ENCODE results near the gene MS4A15.
"Not testable (repeated sequence)": the region's sequence is repeated elsewhere in the genome, so short reads cannot be mapped to it uniquely, and the experiment has no call there.

MS4A15 gene, protein sequence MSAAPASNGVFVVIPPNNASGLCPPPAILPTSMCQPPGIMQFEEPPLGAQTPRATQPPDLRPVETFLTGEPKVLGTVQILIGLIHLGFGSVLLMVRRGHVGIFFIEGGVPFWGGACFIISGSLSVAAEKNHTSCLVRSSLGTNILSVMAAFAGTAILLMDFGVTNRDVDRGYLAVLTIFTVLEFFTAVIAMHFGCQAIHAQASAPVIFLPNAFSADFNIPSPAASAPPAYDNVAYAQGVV

DNA sequence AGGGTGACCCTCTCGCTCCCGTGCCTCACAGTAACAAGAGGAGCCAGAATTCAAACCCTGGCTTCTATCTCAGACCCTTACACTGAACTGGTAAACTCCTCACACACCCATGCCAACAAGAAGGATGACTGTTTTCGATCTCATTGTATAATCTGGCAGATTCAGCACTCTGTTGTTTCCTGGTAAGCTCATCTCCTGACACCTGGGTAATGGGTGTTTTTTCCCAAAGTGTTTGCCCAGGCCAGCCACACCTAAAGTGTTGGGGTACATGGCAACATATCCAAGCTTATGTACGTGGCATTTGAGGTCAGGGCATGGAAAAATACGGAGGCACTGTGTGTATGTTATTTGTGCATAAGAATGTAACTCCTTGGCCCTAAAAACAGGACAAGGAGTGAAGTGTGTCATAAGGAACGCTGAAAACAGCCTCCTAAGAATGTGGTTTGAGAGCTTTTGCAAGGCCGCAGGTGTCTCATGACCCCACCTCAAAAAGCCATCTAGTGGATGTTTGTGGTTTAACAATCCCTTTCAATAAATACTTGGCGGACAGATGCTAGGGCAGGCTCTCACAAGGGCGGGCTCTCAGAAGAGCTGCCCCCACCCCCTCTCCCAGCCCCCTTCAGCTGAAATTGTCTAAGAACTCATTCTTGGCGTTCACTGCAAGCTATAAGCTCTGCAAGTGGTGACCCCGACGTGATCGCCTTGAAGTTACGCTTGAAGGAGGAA is at the start of gene MS4A15:
MS4A15 (plus strand) TSS at position 561 of the 726 bp plus-strand sequence. CDS start 6,867 bp downstream, outside the sequence.
- no peak within 1 kb of the TSS for H3K4me3 ChIP-seq (ENCODE audit: low read depth in 1 of 2, low read length in 2 of 2)
- peaks cover 0 to 4% of the 10 kb centered on the region in 2 donors for H3K27me3 ChIP-seq (ENCODE audit: control insufficient read depth in 1 of 2, insufficient read depth in 2 of 2, low read length in 2 of 2)
- H3K36me3 ChIP-seq (ENCODE audit: insufficient read depth, low read length), result no peaks in the 10 kb centered on the region
- H3K4me1 ChIP-seq (ENCODE audit: insufficient read depth, low read length), result no peaks in the 10 kb centered on the region
- H3K27ac ChIP-seq (ENCODE audit: low read depth, low read length), result no peak within 1 kb of the TSS
- H3K9me3 ChIP-seq (ENCODE audit: low read length), result no peaks in the 10 kb centered on the region
- H3K9ac ChIP-seq (ENCODE audit: low read length), result no peak within 1 kb of the TSS

DNA sequence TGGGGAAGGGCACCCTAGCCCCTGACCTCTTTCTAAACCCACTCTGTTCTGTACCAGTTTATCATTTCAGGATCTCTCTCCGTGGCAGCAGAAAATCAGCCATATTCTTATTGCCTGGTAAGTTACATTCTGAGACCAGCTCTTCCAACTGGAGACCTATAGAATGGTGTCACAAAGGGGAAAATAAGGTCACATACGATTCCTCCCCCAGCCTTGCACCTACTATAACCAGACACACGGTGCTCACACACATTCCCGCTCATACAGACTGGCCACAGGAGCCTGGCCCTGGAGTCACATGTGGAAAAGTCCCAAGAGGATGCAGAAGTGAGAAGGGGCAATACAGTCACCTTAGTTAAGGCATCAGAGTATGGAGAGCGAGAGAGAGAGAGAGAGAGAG is 49.7 kb upstream of the MS4A15 start:
- Histone ChIP-seq H3K36me3 (ENCODE audit: insufficient read depth, low read length) (no peaks in the 10 kb centered on the region), H3K4me1 (ENCODE audit: insufficient read depth, low read length) (no peaks in the 10 kb centered on the region)

DNA sequence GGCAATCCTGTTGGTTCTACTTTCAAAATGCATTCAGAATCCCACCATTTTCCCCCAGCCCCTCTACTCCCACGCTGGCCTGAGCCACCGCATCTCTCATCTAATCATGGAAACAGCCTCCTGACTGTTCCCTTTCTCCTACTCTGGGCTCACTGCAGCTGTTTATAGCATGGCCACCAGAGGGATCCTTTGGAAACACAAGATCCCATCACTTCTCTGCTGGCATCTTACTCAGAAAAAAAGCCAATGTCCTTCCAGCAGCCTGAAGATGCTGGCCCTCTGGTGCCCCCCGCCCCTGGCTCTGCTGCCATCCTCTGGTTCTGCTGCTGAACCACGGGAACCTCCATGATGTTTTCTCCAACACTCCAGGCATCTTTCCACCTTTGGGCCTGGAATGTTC is 46.2 kb upstream of the MS4A15 start:
- Histone ChIP-seq H3K9me3 (ENCODE audit: low read length) (no peaks in the 10 kb centered on the region), H3K4me1 (ENCODE audit: insufficient read depth, low read length) (no peaks in the 10 kb centered on the region), H3K4me3 (ENCODE audit: low read depth in 1 of 2, low read length in 2 of 2) (no peak overlapping the region), H3K27me3 (ENCODE audit: control insufficient read depth in 1 of 2, insufficient read depth in 2 of 2, low read length in 2 of 2) (no peaks in the 10 kb centered on the region), H3K36me3 (ENCODE audit: insufficient read depth, low read length) (no peaks in the 10 kb centered on the region), H3K27ac (ENCODE audit: low read depth, low read length) (no peak overlapping the region), H3K9ac (ENCODE audit: low read length) (no peak overlapping the region)

More for the DNA sequence above, 49.7 kb upstream of the MS4A15 start:
- Histone ChIP-seq H3K9ac (ENCODE audit: low read length) (no peak overlapping the region), H3K27ac (ENCODE audit: low read depth, low read length) (no peak overlapping the region), H3K27me3 (ENCODE audit: control insufficient read depth in 1 of 2, insufficient read depth in 2 of 2, low read length in 2 of 2) (no peaks in the 10 kb centered on the region), H3K4me3 (ENCODE audit: low read depth in 1 of 2, low read length in 2 of 2) (no peak overlapping the region), H3K9me3 (ENCODE audit: low read length) (no peaks in the 10 kb centered on the region)

DNA sequence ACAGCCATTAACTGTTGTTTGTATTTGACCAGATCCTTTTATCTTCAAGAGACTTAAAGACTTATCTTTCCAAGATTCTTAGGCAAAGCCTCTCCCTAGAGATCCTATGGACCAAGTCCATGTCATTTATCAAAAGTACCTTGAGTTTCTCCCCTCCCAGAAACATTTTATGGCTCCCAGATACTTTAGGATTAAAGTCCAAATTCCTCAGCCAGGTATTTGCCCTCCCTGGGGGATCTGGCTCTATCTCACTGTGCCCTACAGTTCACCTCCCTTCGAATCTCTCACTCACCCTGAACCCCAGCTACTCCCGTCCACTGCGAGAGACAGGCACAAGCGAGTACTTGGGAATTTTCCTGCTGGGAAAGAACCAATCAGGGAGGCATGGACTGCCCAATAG is 45.4 kb upstream of the MS4A15 start:
- H3K27me3 ChIP-seq (ENCODE audit: control insufficient read depth in 1 of 2, insufficient read depth in 2 of 2, low read length in 2 of 2), result no peaks in the 10 kb centered on the region
- no peak overlapping the region for H3K9ac ChIP-seq (ENCODE audit: low read length)
- no peak overlapping the region for H3K4me3 ChIP-seq (ENCODE audit: low read depth in 1 of 2, low read length in 2 of 2)
- H3K36me3 ChIP-seq (ENCODE audit: insufficient read depth, low read length), result no peaks in the 10 kb centered on the region
- no peaks in the 10 kb centered on the region for H3K4me1 ChIP-seq (ENCODE audit: insufficient read depth, low read length)
- no peak overlapping the region for H3K27ac ChIP-seq (ENCODE audit: low read depth, low read length)
- no peaks in the 10 kb centered on the region for H3K9me3 ChIP-seq (ENCODE audit: low read length)

DNA sequence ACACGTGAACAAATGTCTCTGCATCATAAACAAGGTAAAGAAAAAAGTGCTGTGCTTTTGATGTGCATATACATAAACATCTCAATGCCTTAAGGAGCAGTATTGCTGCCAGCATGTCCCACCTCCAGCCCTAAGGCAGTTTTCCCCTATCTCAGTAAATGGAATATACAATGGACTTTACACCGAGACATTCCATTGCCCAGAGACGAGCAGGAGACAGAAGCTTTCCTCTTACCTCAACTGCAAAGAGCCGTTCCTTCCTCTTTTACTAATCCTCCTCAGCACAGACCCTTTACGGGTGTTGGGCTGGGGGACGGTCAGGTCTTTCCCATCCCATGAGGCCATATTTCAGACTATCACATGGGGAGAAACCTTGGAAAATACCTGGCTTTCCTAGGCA is 43.2 kb upstream of the MS4A15 start:
- H3K9ac ChIP-seq (ENCODE audit: low read length); H3K27ac ChIP-seq (ENCODE audit: low read depth, low read length); H3K9me3 ChIP-seq (ENCODE audit: low read length); H3K4me1 ChIP-seq (ENCODE audit: insufficient read depth, low read length); H3K4me3 ChIP-seq (ENCODE audit: low read depth in 1 of 2, low read length in 2 of 2); H3K27me3 ChIP-seq (ENCODE audit: control insufficient read depth in 1 of 2, insufficient read depth in 2 of 2, low read length in 2 of 2); H3K36me3 ChIP-seq (ENCODE audit: insufficient read depth, low read length): not testable (repeated sequence)

DNA sequence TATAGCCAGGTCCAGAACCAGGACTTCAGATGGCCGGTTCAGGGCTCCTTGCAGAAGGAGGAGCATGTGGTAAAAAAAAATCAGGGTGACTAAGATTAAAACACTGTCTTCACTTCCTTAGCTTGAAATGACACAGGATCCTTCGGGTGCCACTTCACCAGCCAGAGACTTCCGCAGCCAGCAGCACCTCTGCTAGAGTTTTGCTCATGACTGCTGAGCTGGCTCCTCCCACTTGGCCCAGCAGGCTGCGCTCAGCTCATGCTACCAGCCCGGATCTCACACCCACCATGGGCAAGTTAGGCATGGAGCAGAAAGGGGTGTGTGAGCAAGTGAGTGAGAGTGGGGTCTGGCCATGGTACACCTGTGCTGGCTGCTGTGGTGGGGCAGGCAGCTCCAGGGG is 38.7 kb upstream of the MS4A15 start:
- no peaks in the 10 kb centered on the region for H3K9me3 ChIP-seq (ENCODE audit: low read length)
- H3K27me3 ChIP-seq (ENCODE audit: control insufficient read depth in 1 of 2, insufficient read depth in 2 of 2, low read length in 2 of 2), result no peaks in the 10 kb centered on the region
- H3K9ac ChIP-seq (ENCODE audit: low read length), result no peak overlapping the region
- H3K27ac ChIP-seq (ENCODE audit: low read depth, low read length), result no peak overlapping the region
- no peaks in the 10 kb centered on the region for H3K36me3 ChIP-seq (ENCODE audit: insufficient read depth, low read length)
- H3K4me3 ChIP-seq (ENCODE audit: low read depth in 1 of 2, low read length in 2 of 2), result no peak overlapping the region
- H3K4me1 ChIP-seq (ENCODE audit: insufficient read depth, low read length), result no peaks in the 10 kb centered on the region

DNA sequence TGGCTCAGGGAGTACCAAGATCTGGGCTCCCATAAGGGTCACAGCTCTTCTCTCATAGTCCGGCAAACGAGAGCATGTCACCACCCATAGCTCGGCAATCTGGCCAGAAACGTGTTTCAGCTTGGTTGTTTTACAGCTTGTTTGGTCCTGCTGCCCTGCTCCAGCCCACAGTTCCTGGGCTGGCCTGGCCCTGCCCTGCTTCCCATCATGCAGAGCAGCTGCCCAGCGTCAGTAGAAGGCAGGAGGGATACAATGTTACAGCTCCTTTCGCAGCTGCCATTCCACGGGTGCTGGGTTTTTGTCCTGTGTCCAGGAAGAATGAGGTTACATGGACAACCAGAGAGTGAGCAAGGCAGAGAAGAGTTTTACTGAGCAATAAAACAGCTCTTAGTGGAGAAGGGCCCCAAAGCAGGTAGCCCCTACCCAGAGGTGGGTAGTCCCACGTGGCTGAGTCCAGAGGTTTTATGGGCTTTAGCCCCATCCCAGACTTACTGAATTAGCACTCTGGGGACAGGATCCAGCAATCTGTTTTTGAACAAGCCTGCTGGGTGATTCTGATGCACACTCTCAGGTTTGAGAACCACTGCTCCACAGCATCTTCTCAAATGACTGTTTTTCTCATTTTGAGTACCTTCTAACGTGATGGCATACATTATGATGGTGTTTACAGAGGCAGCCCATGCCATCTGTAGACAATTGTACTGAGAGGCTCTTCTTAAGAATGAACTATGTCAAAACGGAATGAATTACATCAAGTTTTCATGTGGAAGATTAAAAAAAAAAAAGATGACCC is 37.9 kb upstream of the MS4A15 start:
- no peak overlapping the region for H3K4me3 ChIP-seq (ENCODE audit: low read depth in 1 of 2, low read length in 2 of 2)
- H3K9me3 ChIP-seq (ENCODE audit: low read length), result no peaks in the 10 kb centered on the region
- no peak overlapping the region for H3K27ac ChIP-seq (ENCODE audit: low read depth, low read length)
- no peaks in the 10 kb centered on the region for H3K36me3 ChIP-seq (ENCODE audit: insufficient read depth, low read length)
- H3K27me3 ChIP-seq (ENCODE audit: control insufficient read depth in 1 of 2, insufficient read depth in 2 of 2, low read length in 2 of 2), result no peaks in the 10 kb centered on the region
- H3K4me1 ChIP-seq (ENCODE audit: insufficient read depth, low read length), result no peaks in the 10 kb centered on the region
- H3K9ac ChIP-seq (ENCODE audit: low read length), result no peak overlapping the region

DNA sequence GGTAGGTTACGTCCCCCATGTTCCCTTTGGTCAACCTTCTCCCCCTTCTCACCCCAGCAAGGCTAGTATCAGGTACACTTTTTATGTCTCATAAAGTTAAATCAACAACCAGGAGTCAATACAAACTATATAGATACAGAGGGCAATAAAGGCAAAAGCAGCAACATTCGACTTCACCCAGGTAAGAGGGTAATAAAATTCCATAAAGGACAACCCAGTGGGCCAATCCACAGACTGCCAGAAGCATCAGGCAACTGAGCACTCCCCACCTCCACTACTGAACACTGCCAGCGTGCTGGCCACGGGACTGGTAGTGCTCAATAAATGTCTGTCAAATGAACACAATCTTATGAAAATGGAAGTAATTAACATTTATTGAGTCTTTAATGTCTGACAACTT is 37.3 kb upstream of the MS4A15 start:
- H3K4me3 ChIP-seq (ENCODE audit: low read depth in 1 of 2, low read length in 2 of 2), result no peak overlapping the region
- H3K27ac ChIP-seq (ENCODE audit: low read depth, low read length), result no peak overlapping the region
- H3K36me3 ChIP-seq (ENCODE audit: insufficient read depth, low read length), result no peaks in the 10 kb centered on the region
- H3K9ac ChIP-seq (ENCODE audit: low read length), result no peak overlapping the region
- no peaks in the 10 kb centered on the region for H3K27me3 ChIP-seq (ENCODE audit: control insufficient read depth in 1 of 2, insufficient read depth in 2 of 2, low read length in 2 of 2)
- H3K9me3 ChIP-seq (ENCODE audit: low read length), result no peaks in the 10 kb centered on the region
- no peaks in the 10 kb centered on the region for H3K4me1 ChIP-seq (ENCODE audit: insufficient read depth, low read length)

DNA sequence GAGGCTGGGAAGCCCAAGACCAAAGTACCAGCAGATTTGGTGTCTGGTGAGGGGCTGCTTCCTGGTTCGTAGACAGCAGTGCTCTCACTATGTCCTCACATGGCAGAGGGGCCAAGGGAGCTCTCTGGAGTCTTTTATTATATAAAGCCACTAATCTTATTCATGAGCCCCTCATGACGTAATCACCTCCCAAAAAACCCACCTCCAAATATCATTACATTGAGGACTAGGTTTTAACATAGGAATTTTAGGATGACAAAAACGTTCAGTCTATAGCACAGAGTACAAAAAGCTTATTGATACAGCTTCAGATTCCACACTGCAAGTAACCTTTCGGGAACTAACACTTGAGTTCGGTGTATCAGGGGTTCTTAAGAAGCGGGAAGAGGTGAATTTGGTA is 36.2 kb upstream of the MS4A15 start:
- Histone ChIP-seq H3K9me3 (ENCODE audit: low read length) (no peaks in the 10 kb centered on the region), H3K27ac (ENCODE audit: low read depth, low read length) (no peak overlapping the region)

DNA sequence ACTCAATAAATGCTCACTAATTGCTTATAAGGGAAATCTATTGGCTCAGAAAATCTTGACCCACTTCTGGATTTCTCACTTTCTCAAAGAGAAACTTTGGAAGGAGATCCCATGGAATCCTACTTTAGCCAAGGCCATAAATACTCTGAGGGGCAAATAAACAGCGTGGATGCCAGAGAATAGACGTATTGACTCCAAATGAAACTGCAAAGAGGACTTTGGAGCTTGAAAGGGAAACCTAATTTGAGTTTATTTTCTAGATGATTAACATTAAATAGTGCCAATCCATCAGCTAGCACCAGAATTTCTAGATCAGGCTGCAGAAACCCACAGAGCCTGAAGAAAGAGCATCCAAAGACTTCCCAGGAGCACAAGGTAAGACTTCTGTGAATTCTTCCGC is 32.2 kb upstream of the MS4A15 start, which contains the start of gene MS4A18:
MS4A18 (plus strand) TSS at position 301 of the 400 bp plus-strand sequence.
- Histone ChIP-seq H3K4me3 (ENCODE audit: low read depth in 1 of 2, low read length in 2 of 2) (no peak within 1 kb of the TSS), H3K9ac (ENCODE audit: low read length) (no peak within 1 kb of the TSS), H3K4me1 (ENCODE audit: insufficient read depth, low read length) (no peaks in the 10 kb centered on the region), H3K27me3 (ENCODE audit: control insufficient read depth in 1 of 2, insufficient read depth in 2 of 2, low read length in 2 of 2) (peaks cover 0 to 8% of the 10 kb centered on the region in 2 donors), H3K36me3 (ENCODE audit: insufficient read depth, low read length) (no peaks in the 10 kb centered on the region), H3K27ac (ENCODE audit: low read depth, low read length) (no peak within 1 kb of the TSS), H3K9me3 (ENCODE audit: low read length) (no peaks in the 10 kb centered on the region)

More for the DNA sequence above, 36.2 kb upstream of the MS4A15 start:
- Histone ChIP-seq H3K9ac (ENCODE audit: low read length) (no peak overlapping the region), H3K36me3 (ENCODE audit: insufficient read depth, low read length) (no peaks in the 10 kb centered on the region), H3K27me3 (ENCODE audit: control insufficient read depth in 1 of 2, insufficient read depth in 2 of 2, low read length in 2 of 2) (no peaks in the 10 kb centered on the region), H3K4me1 (ENCODE audit: insufficient read depth, low read length) (no peaks in the 10 kb centered on the region), H3K4me3 (ENCODE audit: low read depth in 1 of 2, low read length in 2 of 2) (no peak overlapping the region)

DNA sequence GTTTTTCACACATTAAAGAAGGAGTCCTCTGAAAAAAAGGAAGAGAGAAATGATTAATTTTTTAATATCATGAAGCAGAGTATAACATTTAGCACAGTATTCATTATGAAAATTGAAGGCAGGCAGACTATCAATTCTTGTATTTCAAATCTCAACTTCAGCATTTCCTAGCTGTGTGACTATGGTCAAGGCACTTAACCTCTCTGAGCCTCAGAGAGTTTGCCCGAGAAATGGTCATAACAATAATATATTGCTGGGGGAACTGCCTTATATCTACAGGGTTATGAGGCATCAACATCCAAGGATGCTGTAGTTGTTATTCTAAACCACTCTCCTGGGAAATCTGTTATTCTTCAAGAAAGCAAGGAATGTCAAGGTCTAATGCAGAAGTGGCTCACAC is 31.1 kb upstream of the MS4A15 start:
- Histone ChIP-seq H3K27ac (ENCODE audit: low read depth, low read length) (no peak overlapping the region), H3K9ac (ENCODE audit: low read length) (no peak overlapping the region), H3K36me3 (ENCODE audit: insufficient read depth, low read length) (no peaks in the 10 kb centered on the region), H3K9me3 (ENCODE audit: low read length) (no peaks in the 10 kb centered on the region), H3K27me3 (ENCODE audit: control insufficient read depth in 1 of 2, insufficient read depth in 2 of 2, low read length in 2 of 2) (peaks cover 0 to 8% of the 10 kb centered on the region in 2 donors), H3K4me1 (ENCODE audit: insufficient read depth, low read length) (no peaks in the 10 kb centered on the region), H3K4me3 (ENCODE audit: low read depth in 1 of 2, low read length in 2 of 2) (no peak overlapping the region)

Data from muscle layer of colon (tissue), 2 donors.